Loucy (cell line): ENCODE measurements around the gene SAA4.
"Not testable (repeated sequence)": the region's sequence is repeated elsewhere in the genome, so short reads cannot be mapped to it uniquely, and the experiment has no call there.

ENCODE experiments used
- H2AFZ ChIP-seq: fragments of 200-600 bp; sonication (generic); 2 replicates; pipeline ENCODE4 v1.6.0; 2016; ENCODE audit warnings: antibody characterized with exemption, mild to moderate bottlenecking, low read length, moderate library complexity
- H3F3A ChIP-seq: fragments of 200-600 bp; 2 replicates; pipeline ENCODE4 v1.6.0; 2016; ENCODE audit warnings: antibody characterized with exemption, low read depth, mild to moderate bottlenecking
- H3K27me3 ChIP-seq: fragments of 200-600 bp; sonication (generic); 2 replicates; pipeline ENCODE4 v1.6.1; 2014; ENCODE audit warnings: low read length, mild to moderate bottlenecking; ENCODE audit not compliant: insufficient read depth, poor library complexity, severe bottlenecking
- H3K36me3 ChIP-seq: fragments of 200-600 bp; sonication (generic); 2 replicates; pipeline ENCODE4 v1.6.1; 2016; ENCODE audit warnings: low read length; ENCODE audit not compliant: insufficient read depth
- H3K4me1 ChIP-seq: fragments of 200-600 bp; sonication (generic); 2 replicates; pipeline ENCODE4 v1.5.1; 2014; ENCODE audit warnings: low read length, mild to moderate bottlenecking; ENCODE audit not compliant: insufficient read depth, poor library complexity, severe bottlenecking
- H3K4me2 ChIP-seq: fragments of 200-600 bp; sonication (generic); 2 replicates; pipeline ENCODE4 v1.6.0; 2014; ENCODE audit warnings: antibody characterized with exemption, low read length, low read depth, mild to moderate bottlenecking; ENCODE audit not compliant: poor library complexity, severe bottlenecking
- H3K4me3 ChIP-seq: fragments of 200-600 bp; sonication (generic); 2 replicates; pipeline ENCODE4 v1.5.1; 2014; ENCODE audit warnings: low read length, mild to moderate bottlenecking, mixed read lengths; ENCODE audit not compliant: poor library complexity, severe bottlenecking
- H3K79me2 ChIP-seq: fragments of 200-600 bp; sonication (generic); 2 replicates; pipeline ENCODE4 v1.6.1; 2014; ENCODE audit warnings: low read length; ENCODE audit not compliant: insufficient read depth
- H3K9ac ChIP-seq: fragments of 200-600 bp; sonication (generic); 2 replicates; pipeline ENCODE4 v1.6.0; 2014; ENCODE audit warnings: mild to moderate bottlenecking, low read depth, low read length, moderate library complexity; ENCODE audit not compliant: poor library complexity, severe bottlenecking
- H3K9me2 ChIP-seq: fragments of 200-600 bp; sonication (generic); replicated peaks from 2 replicates; pipeline ENCODE4 v1.6.1; 2016; ENCODE audit warnings: low read depth, low read length, mixed read lengths
- H3K9me3 ChIP-seq: fragments of 200-600 bp; sonication (generic); 2 replicates; pipeline ENCODE4 v1.6.1; 2014; ENCODE audit warnings: mild to moderate bottlenecking, antibody characterized with exemption, low read length, low read depth; ENCODE audit not compliant: insufficient read depth
- H4K20me1 ChIP-seq: fragments of 200-600 bp; sonication (generic); 2 replicates; pipeline ENCODE4 v1.6.0; 2014; ENCODE audit warnings: antibody characterized with exemption, low read length, mild to moderate bottlenecking; ENCODE audit not compliant: insufficient read depth, poor library complexity, severe bottlenecking
- EZH2phosphoT487 ChIP-seq: fragments of 200-600 bp; IDR thresholded peaks from 2 replicates; pipeline ENCODE4 v1.6.1; 2018; ENCODE audit warnings: antibody characterized with exemption, mild to moderate bottlenecking, moderate library complexity, borderline replicate concordance
- TF ChIP-seq, protein P1 (sequence below): fragments of 200-600 bp; sonication (generic); conservative IDR thresholded peaks from 2 replicates; pipeline ENCODE4 v1.5.1; 2014; ENCODE audit warnings: mild to moderate bottlenecking, antibody characterized with exemption, low read length

SAA4 gene

DNA sequence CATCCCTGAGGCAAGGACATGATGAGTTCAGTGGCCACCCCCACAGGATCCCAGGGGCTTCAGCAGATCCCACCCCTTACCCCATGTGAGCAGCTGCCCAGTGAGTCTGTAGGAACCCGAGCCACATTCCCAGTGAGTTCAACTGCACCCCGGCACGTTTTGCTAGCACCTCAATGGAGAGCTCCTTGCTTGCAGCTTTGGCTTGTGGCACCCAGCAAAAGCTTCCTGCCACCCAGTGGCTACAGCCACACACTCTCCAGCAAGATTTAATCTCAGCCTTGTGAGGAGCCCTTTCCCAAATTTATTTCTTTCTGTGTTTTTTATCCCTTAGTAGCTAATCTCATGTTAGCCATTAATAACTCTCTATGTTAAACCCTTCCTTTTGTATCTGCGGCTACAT is 33.5 kb upstream of the SAA4 start:
- Histone ChIP-seq H3K4me1 (peaks cover 5% of the 10 kb centered on the region), H3K9me2 (no peaks in the 10 kb centered on the region), H3F3A (no peaks in the 10 kb centered on the region), H3K9me3 (no peaks in the 10 kb centered on the region), H3K79me2 (no peaks in the 10 kb centered on the region), H4K20me1 (no peaks in the 10 kb centered on the region), H3K9ac (no peak overlapping the region), H3K4me2 (no peak overlapping the region), H3K36me3 (no peaks in the 10 kb centered on the region), H3K27me3 (no peaks in the 10 kb centered on the region), H2AFZ (no peak overlapping the region), H3K4me3 (no peak overlapping the region)
- TF ChIP-seq, protein P1, sequence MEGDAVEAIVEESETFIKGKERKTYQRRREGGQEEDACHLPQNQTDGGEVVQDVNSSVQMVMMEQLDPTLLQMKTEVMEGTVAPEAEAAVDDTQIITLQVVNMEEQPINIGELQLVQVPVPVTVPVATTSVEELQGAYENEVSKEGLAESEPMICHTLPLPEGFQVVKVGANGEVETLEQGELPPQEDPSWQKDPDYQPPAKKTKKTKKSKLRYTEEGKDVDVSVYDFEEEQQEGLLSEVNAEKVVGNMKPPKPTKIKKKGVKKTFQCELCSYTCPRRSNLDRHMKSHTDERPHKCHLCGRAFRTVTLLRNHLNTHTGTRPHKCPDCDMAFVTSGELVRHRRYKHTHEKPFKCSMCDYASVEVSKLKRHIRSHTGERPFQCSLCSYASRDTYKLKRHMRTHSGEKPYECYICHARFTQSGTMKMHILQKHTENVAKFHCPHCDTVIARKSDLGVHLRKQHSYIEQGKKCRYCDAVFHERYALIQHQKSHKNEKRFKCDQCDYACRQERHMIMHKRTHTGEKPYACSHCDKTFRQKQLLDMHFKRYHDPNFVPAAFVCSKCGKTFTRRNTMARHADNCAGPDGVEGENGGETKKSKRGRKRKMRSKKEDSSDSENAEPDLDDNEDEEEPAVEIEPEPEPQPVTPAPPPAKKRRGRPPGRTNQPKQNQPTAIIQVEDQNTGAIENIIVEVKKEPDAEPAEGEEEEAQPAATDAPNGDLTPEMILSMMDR: no peak
- no peak for TF ChIP-seq EZH2phosphoT487

DNA sequence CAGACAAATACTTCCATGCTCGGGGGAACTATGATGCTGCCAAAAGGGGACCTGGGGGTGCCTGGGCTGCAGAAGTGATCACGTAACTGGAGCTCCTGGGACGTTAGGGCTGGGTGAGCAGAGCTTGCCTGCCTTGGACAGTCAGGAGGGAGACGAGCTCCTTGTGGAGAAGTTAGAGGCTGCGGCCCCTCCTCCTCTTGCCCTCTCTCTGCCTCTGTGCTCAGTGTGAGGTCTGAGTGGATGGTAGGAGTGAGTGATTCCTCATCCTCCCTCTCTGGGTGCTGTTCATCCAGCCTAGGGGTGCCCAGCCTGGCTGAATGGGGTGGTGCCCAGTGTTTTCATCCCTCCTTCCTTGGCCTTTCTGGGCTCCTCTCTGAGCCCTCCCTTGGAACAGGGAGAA is 32.6 kb upstream of the SAA4 start:
- H3K9me2 ChIP-seq: not testable (repeated sequence)

DNA sequence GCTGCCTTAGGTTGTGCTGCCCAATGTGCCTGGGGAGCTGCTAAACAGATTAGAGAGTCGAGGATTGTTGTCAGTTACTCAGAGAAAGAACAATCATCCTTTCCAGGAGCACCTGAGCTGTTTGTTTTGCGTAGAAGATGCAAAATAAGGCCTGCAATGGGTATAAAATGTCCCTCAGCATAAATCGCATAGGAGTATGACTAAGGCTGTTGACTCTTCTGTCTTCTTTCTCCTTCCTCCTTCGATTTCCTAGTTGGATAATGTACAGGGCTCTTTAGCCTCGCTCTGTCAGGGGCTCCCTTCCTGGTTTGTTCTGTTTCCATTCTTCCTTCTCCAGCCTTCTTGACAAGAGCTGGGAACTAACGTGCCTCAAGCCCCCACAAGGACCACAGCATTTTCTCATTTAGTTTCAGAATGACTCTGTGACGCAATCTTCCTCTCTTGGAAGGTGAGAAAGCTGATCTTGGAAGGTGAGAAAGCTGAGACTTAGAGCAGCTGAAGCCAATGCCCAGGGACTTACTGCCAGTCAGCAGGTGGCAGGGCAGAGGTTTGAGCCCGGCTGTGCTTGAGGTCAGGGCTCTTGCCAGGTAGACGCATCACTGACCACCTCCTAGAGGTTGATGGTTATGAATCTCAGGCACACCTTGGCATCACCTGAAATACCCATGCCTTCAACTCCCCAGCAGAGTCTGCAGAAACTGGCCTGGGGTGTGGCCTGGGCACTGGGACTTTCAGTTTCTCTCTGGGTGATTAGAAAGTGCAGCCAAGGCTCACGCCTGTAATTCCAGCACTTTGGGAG is 30.9 kb upstream of the SAA4 start:
- H3K4me3 ChIP-seq, H2AFZ ChIP-seq, H3K4me2 ChIP-seq: not testable (repeated sequence)

More for the DNA sequence above, 32.6 kb upstream of the SAA4 start:
- not testable (repeated sequence) for H3K4me3 ChIP-seq, H3F3A ChIP-seq, H4K20me1 ChIP-seq, H3K9ac ChIP-seq, H3K4me1 ChIP-seq, H3K4me2 ChIP-seq, H3K27me3 ChIP-seq, H3K79me2 ChIP-seq, H3K36me3 ChIP-seq, H3K9me3 ChIP-seq, H2AFZ ChIP-seq

DNA sequence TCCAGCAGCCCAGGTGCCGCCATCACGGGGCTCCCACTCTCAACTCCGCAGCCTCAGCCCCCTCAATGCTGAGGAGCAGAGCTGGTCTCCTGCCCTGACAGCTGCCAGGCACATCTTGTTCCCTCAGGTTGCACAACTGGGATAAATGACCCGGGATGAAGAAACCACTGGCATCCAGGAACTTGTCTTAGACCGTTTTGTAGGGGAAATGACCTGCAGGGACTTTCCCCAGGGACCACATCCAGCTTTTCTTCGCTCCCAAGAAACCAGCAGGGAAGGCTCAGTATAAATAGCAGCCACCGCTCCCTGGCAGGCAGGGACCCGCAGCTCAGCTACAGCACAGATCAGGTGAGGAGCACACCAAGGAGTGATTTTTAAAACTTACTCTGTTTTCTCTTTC is 29.3 kb upstream of the SAA4 start, which contains the start of gene SAA1:
Gene SAA1, plus strand, starts transcription at position 316 of the 400 bp plus-strand sequence. CDS start 624 bp downstream, outside the sequence.
- Histone ChIP-seq H3K9ac (no peak within 1 kb of the TSS), H3K79me2 (no peaks in the 10 kb centered on the region), H3K36me3 (no peaks in the 10 kb centered on the region), H4K20me1 (no peaks in the 10 kb centered on the region), H2AFZ (no peak within 1 kb of the TSS), H3K9me3 (no peaks in the 10 kb centered on the region), H3K9me2 (no peaks in the 10 kb centered on the region), H3F3A (no peaks in the 10 kb centered on the region), H3K4me1 (peaks cover 9% of the 10 kb centered on the region), H3K27me3 (no peaks in the 10 kb centered on the region), H3K4me3 (no peak within 1 kb of the TSS), H3K4me2 (no peak within 1 kb of the TSS)
- TF ChIP-seq EZH2phosphoT487: no peak
- TF ChIP-seq, protein P1: no peak

More for the DNA sequence above, 30.9 kb upstream of the SAA4 start:
- H3K27me3 ChIP-seq, H3K36me3 ChIP-seq, H3K9ac ChIP-seq, H3F3A ChIP-seq, H3K9me2 ChIP-seq, H3K9me3 ChIP-seq, H3K79me2 ChIP-seq, H3K4me1 ChIP-seq, H4K20me1 ChIP-seq: not testable (repeated sequence)
